ENCODE results near the gene VTI1A. TPM values are rescaled to one million over a fixed set of nuclear protein-coding genes. Genes with fewer than 3 reads are reported as not detected.

Gene VTI1A
- total RNA-seq, 1 donor from 2014 or later: 34.2 TPM

DNA sequence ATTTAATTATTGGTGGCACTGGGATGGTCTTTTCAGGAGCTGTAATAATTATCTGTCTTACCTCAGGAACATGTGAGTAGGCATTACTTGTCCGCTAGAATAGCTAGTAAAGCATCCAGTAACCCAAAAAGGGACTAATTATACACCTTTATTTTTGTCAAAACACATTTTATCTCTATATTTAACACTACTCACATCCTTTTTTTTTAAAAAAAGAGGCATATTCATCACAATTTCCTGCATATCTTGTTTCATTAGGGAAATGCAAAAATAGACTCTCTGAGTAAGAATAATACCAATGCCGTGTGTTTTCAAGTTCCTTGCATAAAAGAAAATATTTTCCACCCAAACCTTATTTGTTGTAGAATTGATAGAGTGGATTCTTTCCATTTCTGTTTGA lies 99.5 kb downstream of the VTI1A start:
- H3K27ac Mint-ChIP-seq (ENCODE audit: unreplicated experiment): no peak overlapping the region
- H3K4me3 Mint-ChIP-seq: no peak overlapping the region
- no peaks in the 10 kb centered on the region for H3K4me1 Mint-ChIP-seq
- DNase-seq (ENCODE audit: low read depth, low spot score): no peak
- peaks cover 8% of the 10 kb centered on the region for H3K36me3 Mint-ChIP-seq (ENCODE audit: low read depth)
- no peaks in the 10 kb centered on the region for H3K27me3 Mint-ChIP-seq (ENCODE audit: low read depth)
- TF ChIP-seq, protein P1, sequence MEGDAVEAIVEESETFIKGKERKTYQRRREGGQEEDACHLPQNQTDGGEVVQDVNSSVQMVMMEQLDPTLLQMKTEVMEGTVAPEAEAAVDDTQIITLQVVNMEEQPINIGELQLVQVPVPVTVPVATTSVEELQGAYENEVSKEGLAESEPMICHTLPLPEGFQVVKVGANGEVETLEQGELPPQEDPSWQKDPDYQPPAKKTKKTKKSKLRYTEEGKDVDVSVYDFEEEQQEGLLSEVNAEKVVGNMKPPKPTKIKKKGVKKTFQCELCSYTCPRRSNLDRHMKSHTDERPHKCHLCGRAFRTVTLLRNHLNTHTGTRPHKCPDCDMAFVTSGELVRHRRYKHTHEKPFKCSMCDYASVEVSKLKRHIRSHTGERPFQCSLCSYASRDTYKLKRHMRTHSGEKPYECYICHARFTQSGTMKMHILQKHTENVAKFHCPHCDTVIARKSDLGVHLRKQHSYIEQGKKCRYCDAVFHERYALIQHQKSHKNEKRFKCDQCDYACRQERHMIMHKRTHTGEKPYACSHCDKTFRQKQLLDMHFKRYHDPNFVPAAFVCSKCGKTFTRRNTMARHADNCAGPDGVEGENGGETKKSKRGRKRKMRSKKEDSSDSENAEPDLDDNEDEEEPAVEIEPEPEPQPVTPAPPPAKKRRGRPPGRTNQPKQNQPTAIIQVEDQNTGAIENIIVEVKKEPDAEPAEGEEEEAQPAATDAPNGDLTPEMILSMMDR (conservative IDR thresholded peaks at IDR 0.05): no peak
- peaks cover 8% of the 10 kb centered on the region for H3K9me3 Mint-ChIP-seq

DNA sequence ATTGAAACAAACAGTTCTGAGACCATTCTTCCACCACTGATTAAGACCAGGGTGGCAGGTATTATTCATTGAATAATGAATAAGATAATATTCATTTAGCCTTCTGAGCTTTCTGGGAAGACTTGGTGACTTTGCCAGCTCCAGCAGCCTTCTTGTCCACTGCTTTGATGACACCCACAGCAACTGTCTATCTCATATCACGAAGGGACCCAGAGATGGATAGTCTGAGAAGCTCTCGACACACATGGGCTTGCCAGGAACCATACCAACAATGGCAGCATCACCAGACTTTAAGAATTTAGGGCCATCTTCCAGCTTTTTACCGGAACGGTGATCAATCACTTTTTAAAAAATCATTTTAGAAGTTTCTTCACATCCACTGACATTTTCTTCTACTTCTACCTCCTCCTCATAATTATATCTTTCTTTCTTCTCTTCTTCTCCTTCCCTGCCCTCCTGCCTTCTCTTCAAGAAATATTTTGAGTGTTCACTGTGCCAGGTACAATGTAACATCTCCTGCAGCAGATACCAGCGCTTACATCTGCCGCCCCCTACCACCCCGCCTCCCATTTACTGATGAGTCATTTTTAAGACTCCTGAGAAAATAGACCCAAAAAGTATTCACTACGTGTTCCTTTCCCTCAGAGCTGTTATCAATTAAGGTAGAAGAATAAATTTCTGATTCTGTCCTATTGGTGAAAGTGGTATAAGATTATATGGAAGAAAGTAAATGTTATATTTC lies 101.7 kb downstream of the VTI1A start:
- TF ChIP-seq, protein P1 (conservative IDR thresholded peaks at IDR 0.05): no peak
- H3K27ac Mint-ChIP-seq (ENCODE audit: unreplicated experiment): no peak overlapping the region
- H3K4me3 Mint-ChIP-seq: no peak overlapping the region
- peaks cover 8% of the 10 kb centered on the region for H3K9me3 Mint-ChIP-seq
- DNase-seq (ENCODE audit: low read depth, low spot score): no peak
- H3K27me3 Mint-ChIP-seq (ENCODE audit: low read depth): no peaks in the 10 kb centered on the region
- no peaks in the 10 kb centered on the region for H3K4me1 Mint-ChIP-seq
- H3K36me3 Mint-ChIP-seq (ENCODE audit: low read depth): peaks cover 6% of the 10 kb centered on the region

DNA sequence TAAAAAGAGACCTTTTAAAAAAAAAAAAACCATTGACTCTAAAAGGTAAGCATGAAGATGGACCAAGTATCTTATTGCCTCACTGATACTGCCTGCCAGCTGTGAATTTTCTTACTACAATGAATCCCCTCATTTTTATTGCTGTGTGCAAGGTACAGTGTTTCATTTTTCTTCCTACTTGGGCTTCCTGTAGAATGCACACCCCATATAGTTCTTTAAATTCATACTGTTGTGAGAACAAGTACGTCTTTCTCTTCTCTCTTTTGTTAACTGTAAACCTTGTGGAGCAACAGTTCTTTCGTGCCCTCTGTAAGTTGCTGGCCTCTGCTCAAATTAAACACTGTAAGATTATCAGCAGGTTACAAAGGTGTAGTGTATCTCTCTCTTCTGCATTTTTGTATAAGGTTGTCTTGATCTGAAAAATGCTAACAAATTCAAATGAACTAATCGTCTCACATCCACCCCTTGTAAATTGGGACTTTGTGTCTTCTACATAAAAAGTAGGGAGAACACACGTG lies 105.6 kb downstream of the VTI1A start:
- no peaks in the 10 kb centered on the region for H3K9me3 Mint-ChIP-seq
- H3K36me3 Mint-ChIP-seq (ENCODE audit: low read depth): no peaks in the 10 kb centered on the region
- no peaks in the 10 kb centered on the region for H3K27me3 Mint-ChIP-seq (ENCODE audit: low read depth)
- no peak overlapping the region for H3K27ac Mint-ChIP-seq (ENCODE audit: unreplicated experiment)
- H3K4me3 Mint-ChIP-seq: no peak overlapping the region
- H3K4me1 Mint-ChIP-seq: no peaks in the 10 kb centered on the region
- DNase-seq (ENCODE audit: low read depth, low spot score): no peak
- TF ChIP-seq, protein P1 (conservative IDR thresholded peaks at IDR 0.05): no peak

DNA sequence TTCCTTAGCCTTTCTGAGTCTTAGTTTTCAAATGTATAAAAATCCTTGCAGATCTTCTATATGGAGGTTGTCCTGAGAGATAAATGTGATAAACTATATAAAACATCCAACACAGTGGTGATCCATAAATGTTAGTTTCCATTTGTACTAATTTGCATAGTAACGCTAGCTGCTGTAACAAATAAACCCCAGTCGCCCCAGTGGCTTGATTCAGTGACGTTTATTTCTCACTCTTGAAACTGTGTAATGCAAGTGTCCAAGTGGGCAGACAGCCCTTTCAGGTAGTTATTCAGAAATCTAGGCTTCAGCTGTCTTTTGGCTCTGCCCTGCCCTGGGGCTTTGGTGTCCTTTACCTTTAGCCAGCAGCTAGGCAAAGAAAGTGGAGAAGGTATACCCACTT lies 106.3 kb downstream of the VTI1A start:
- no peaks in the 10 kb centered on the region for H3K36me3 Mint-ChIP-seq (ENCODE audit: low read depth)

DNA sequence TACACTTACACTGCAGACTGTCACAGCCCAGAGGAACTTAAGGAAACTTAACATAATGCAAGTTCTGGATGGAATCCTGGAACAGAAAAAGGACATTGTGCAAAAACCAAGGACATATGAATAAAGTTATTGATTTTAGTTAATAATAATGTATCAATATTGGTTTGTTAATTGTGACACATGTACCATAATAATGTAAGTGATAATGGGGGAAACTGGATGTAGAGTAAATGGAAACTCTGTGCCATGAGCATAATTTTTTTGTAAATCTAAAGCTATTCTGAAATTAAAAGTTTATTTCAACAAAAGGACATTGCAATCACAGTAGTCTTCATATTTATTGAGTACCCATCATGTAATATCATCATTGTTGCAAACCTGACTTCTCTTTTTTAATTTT lies 107.2 kb downstream of the VTI1A start:
- H3K4me1 Mint-ChIP-seq: no peaks in the 10 kb centered on the region
- DNase-seq (ENCODE audit: low read depth, low spot score): no peak
- no peak overlapping the region for H3K4me3 Mint-ChIP-seq
- H3K27me3 Mint-ChIP-seq (ENCODE audit: low read depth): no peaks in the 10 kb centered on the region
- TF ChIP-seq, protein P1 (conservative IDR thresholded peaks at IDR 0.05): no peak
- H3K27ac Mint-ChIP-seq (ENCODE audit: unreplicated experiment): no peak overlapping the region
- no peaks in the 10 kb centered on the region for H3K9me3 Mint-ChIP-seq
- no peaks in the 10 kb centered on the region for H3K36me3 Mint-ChIP-seq (ENCODE audit: low read depth)

More for the DNA sequence above, 106.3 kb downstream of the VTI1A start:
- Mint-ChIP-seq H3K4me3 (no peak overlapping the region), H3K4me1 (no peaks in the 10 kb centered on the region), H3K9me3 (no peaks in the 10 kb centered on the region), H3K27ac (ENCODE audit: unreplicated experiment) (no peak overlapping the region), H3K27me3 (ENCODE audit: low read depth) (no peaks in the 10 kb centered on the region)
- DNase-seq (ENCODE audit: low read depth, low spot score): no peak
- TF ChIP-seq, protein P1 (conservative IDR thresholded peaks at IDR 0.05): no peak

Data from neural crest cell (in vitro differentiated cells).